Stimulated activated CD4-positive, alpha-beta T cell treated with anti-CD3 and anti-CD28 coated beads, Interleukin-1b, Interleukin-23, amount 100 ng/mL, for 48 hours (primary cell): Measurements from ENCODE around the gene ZNF627.
"Not testable (repeated sequence)": the region's sequence is repeated elsewhere in the genome, so short reads cannot be mapped to it uniquely, and the experiment has no call there.

ENCODE experiments used
- DNase-seq: peaks from one replicate; pipeline ENCODE4 v3.0.0-alpha.2; 2020

The ZNF627 gene

GRCh38 chr19:11597202-11598102, at the start of gene ZNF627:
ZNF627 (plus strand) TSS chr19:11597483; CDS start chr19:11597628, 145 bp downstream.
- peak; percentile 98 for DNase-seq

- no peak for DNase-seq
Observed at GRCh38 chr19:11547929-11548700, 49.2 kb upstream of the ZNF627 start.

GRCh38 chr19:11549386-11549953, 47.8 kb upstream of the ZNF627 start:
- no peak for DNase-seq

GRCh38 chr19:11550265-11550664, 47.0 kb upstream of the ZNF627 start:
- no peak for DNase-seq

- no peak for DNase-seq
Observed at GRCh38 chr19:11551603-11552235, 45.6 kb upstream of the ZNF627 start.

- no peak for DNase-seq
Observed at GRCh38 chr19:11552666-11553372, 44.5 kb upstream of the ZNF627 start.

GRCh38 chr19:11554160-11554559, 43.1 kb upstream of the ZNF627 start:
- no peak for DNase-seq

GRCh38 chr19:11555246-11555645, 42.0 kb upstream of the ZNF627 start:
- no peak for DNase-seq

GRCh38 chr19:11556634-11557420, 40.5 kb upstream of the ZNF627 start:
- no peak for DNase-seq

- DNase-seq, result peak; percentile 99
Observed at GRCh38 chr19:11558881-11559828, 38.1 kb upstream of the ZNF627 start, which contains the start of gene ELOF1. ELOF1 (minus strand) TSS chr19:11559230; CDS start chr19:11554347, 4,883 bp downstream.

- DNase-seq, result peak; percentile 66
Observed at GRCh38 chr19:11560404-11561051, 36.8 kb upstream of the ZNF627 start.

- no peak for DNase-seq
Observed at GRCh38 chr19:11563532-11563931, 33.8 kb upstream of the ZNF627 start.

GRCh38 chr19:11564082-11564807, 33.0 kb upstream of the ZNF627 start:
- not testable (repeated sequence) for DNase-seq

GRCh38 chr19:11565649-11565980, 31.7 kb upstream of the ZNF627 start:
- not testable (repeated sequence) for DNase-seq

- DNase-seq, result no peak
Observed at GRCh38 chr19:11566164-11566563, 31.1 kb upstream of the ZNF627 start.

GRCh38 chr19:11570039-11570462, 27.2 kb upstream of the ZNF627 start:
- DNase-seq, result no peak

- not testable (repeated sequence) for DNase-seq
Observed at GRCh38 chr19:11573354-11573753, 23.9 kb upstream of the ZNF627 start.

- not testable (repeated sequence) for DNase-seq
Observed at GRCh38 chr19:11573763-11574162, 23.5 kb upstream of the ZNF627 start.

- DNase-seq, result no peak
Observed at GRCh38 chr19:11574689-11575088, 22.6 kb upstream of the ZNF627 start.
